SKM-1 treated with dmso at 0.1 percent for 144 hours (cell line): ENCODE results near the gene RELA.
A peak's percentile ranks its signal among the peaks of the same experiment; 100 is the strongest.
"Not testable (repeated sequence)": the region's sequence is repeated elsewhere in the genome, so short reads cannot be mapped to it uniquely, and the experiment has no call there.

Experiments
- DNase-seq: peaks from one replicate; lab custom pipeline; 2025; ENCODE audit not compliant: unreplicated experiment; lab: John Stamatoyannopoulos, UW

The RELA gene

DNA sequence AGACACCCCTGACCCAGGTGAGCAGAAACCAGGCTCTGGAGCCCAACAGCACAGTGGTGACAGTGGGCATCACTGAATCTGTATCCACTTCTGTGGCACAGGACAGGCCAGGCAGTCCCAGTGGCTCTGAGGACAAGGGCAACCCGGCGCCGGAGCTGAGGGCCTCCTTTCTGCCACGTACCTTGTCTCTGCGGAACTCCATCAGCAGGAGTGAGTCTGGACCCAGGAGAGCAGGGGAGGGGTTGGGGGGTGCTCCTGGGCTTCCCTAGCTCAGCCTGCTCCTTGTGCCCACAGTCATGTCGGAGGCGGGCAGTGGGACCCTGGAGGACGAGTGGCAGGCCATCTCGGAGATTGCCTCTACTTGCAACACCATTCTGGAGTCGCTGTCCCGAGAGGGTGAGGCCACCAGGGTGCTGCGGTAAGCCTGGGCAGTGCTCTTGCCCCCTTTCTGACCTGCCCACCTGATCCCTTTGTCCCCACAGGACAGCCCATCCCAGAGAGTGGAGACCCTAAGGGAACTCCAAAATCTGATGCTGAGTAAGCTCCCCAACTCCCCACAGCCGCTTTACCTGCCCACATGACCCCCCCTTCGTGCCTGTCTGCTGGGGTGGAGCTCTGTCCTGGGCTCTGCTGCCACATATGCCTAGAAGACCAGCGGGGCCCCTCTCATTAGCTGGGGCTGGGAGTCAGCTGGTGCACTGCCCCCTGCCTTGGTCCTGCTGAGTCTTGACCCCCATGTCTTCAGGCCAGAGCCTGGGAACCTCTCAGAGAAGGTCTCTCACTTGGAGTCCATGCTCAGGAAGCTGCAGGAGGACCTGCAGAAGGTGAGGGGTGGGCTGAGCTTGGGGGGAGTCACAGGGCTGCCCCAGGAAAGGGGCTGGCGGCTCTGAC is 12.8 kb downstream of the RELA start:
- no peak for DNase-seq

DNA sequence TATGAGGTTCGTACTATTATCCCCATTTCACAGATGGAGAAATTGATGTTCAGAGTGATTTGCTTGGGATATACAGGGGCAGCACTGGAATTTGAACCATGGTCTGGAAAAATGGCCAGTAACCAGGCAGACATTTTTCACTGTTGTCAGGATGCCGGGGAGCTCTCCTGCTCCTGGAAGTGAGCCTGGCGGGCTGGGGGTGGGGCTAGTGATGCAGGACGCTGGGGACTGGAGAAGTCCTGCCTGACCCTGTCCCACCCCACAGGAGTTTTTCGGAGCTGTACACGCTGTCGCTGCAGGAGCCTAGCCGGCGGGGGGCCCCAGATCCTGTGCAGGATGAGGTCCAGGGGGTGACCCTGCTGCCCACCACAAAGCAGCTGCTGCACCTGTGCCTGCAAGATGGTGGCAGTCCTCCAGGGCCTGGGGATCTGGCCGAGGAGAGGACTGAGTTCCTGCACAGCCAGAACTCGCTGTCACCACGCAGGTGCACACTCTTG is 13.7 kb downstream of the RELA start:
- DNase-seq, result no peak

- DNase-seq, result no peak
Observed at GRCh38 chr11:65646958-65647701, 15.6 kb downstream of the RELA start.

DNA sequence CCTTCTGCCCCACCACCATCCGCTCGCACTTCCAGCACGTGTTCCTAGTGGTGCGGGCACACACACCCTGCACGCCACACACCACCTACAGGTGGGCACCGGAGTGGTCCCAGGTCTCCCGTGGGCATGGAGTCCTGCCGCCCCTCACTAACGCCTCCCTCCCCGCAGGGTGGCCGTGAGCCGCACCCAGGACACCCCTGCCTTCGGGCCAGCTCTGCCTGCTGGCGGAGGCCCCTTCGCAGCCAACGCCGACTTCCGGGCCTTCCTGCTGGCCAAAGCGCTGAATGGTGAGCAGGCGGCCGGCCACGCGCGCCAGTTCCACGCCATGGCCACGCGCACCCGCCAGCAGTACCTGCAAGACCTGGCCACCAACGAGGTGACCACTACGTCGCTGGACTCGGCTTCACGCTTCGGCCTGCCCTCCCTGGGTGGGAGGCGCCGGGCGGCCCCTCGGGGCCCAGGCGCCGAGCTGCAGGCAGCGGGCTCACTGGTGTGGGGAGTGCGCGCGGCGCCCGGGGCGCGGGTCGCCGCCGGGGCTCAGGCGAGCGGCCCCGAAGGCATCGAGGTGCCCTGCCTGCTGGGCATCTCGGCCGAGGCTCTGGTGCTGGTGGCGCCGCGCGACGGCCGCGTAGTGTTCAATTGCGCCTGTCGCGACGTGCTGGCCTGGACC is 16.3 kb downstream of the RELA start:
- DNase-seq, result no peak

DNA sequence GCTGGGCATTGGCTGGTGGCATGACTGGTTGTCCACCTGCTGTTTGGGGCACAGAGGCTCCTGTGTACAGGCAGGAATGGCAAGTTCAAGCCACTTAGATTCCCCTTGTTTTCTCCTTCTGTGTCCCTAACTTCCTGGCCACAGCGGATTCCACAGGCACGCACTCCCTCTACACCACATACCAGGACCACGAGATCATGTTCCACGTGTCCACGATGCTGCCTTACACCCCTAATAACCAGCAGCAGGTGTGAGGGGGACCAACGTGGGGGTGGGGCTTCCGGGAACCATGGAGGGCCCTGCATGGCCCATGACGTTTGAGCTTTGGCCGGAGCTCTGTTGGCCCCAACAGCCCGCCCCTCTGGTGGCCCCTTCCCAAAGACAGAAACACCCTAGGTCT is 17.0 kb downstream of the RELA start:
- no peak for DNase-seq

- no peak for DNase-seq
Observed at GRCh38 chr11:65644837-65645236, 17.9 kb downstream of the RELA start.

DNA sequence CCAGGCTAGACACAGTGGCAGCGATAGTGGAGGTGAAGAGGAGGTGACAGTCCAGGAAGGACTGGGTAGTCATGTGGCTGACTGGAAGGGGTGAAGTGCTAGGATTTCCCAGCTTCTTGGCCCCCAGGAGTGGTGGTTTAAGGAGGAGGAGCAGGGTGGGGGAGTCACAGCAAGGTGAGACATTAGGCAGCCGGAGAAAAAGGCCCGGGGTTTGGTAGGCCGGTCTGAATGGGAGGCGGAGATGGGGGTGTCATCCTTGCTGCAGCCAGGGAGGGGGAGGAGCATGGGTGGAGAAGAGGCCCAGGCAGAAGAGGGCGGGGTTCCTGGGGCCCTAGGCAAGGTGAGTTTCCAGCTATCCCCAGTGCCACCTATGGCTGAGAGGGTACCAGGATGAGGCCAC is 18.7 kb downstream of the RELA start:
- DNase-seq, result no peak

DNA sequence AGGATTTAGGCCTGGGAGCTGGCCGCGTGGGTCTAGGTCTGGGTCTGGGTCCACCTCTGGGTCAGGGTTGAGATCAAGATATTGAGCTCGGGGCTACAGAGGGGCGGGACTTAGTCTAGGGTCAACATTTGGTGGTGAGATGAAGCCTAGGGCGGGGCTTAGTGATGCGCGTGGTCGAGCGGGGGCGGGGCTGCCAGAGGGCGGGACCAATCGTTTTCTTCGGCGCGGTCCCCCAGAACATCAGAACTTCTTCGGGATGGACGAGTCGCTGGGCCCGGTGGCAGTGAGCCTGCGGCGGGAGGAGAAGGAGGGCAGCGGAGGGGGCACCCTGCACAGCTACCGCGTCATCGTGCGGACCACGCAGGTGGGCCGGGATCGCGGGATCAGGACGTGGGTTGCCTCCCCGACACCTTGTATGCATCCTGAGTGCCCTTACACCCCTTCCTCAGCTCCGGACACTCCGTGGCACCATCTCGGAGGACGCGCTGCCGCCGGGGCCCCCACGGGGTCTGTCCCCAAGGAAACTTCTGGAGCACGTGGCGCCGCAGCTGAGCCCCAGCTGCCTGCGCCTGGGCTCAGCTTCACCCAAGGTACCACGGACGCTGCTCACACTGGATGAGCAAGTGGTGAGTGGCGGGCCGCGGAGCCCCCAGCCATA is 20.6 kb downstream of the RELA start:
- DNase-seq, result no peak

GRCh38 chr11:65641297-65642013 is 21.3 kb downstream of the RELA start:
- no peak for DNase-seq

GRCh38 chr11:65640483-65641296 is 22.0 kb downstream of the RELA start:
- peak; percentile 71 for DNase-seq

DNA sequence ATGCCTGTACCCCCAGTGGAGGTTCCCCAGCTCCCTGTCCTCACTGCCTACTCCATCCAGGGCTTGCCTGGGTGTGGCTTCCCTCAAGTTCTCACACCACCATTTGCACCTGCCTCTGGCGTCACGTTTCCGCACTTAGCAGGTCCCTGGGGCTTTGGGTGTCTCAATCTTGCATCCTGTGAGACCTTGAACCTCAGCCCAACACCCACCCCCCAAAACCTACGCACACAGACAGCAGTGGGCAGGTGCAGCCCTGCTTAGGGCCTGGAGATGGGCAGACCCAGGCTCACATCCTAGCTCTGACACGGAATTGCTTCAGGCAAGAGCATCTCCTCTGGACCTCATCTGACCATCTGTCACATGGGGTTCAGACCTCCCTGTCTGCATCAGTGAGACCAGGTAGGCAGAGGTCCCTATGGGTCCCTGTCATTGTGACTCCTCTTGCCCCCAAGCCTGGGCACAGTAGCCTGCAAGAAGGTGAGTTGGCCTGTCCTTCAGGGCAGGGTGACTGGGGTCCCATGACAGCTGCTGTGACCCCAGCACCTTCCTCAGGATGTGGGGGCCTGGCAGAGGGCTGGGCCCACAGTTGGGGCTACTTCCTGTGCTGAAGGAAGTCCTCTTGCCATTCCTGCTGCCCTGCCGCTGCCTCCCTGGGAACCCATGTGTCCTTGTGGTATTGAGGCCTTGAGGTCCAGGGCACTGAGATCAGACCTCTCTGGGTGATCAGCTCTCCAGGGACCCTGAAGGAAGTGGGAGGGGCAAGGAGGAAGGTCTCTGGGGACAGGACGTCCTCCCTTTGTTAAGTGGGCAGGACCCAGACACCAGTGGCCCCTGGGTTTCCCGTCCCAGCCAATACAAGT is 22.9 kb downstream of the RELA start:
- peak; percentile 59 for DNase-seq

- DNase-seq, result not testable (repeated sequence)
Observed at GRCh38 chr11:65639228-65639597, 23.5 kb downstream of the RELA start.

GRCh38 chr11:65637794-65638419 is 24.8 kb downstream of the RELA start, which contains the start of gene SIPA1:
SIPA1 (plus strand) TSS chr11:65638101; CDS start chr11:65640922, 2,821 bp downstream.
- peak; percentile 48 for DNase-seq

- DNase-seq, result no peak
Observed at GRCh38 chr11:65637032-65637557, 25.6 kb downstream of the RELA start.

- DNase-seq, result no peak
Observed at GRCh38 chr11:65636108-65637031, 26.3 kb downstream of the RELA start.

DNA sequence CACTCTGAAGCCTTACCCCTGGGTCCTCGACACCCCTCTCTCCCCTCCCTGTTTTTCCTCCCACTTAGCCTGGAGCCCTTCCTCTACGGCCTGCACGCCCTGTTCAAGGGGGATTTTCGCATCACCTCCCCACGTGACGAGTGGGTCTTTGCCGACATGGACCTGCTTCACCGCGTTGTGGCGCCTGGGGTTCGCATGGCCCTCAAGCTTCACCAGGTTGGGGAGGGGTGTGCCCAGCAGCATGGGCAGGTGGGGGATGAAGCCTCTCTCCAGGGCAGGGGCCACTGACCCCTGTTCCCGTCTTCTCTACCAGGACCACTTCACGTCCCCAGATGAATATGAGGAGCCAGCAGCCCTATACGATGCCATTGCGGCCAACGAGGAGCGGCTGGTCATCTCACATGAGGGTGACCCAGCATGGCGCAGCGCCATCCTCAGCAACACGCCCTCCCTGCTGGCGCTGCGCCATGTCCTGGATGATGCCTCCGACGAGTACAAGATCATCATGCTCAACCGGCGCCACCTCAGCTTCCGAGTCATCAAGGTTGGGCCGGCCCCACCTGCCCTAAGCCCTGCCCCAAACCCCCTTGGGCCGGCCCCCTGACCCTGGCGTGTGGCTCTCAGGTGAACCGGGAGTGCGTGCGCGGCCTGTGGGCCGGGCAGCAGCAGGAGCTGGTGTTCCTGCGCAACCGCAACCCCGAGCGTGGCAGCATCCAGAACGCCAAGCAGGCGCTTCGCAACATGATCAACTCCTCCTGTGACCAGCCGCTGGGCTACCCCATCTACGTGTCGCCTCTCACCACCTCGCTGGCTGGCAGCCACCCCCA is 27.6 kb downstream of the RELA start:
- DNase-seq, result no peak
